Measurements from ENCODE around the gene ZNF8.

Gene ZNF8

GRCh38 chr19:58351558-58351878, 72.8 kb downstream of the ZNF8 start:
- Histone ChIP-seq H3K36me3 (replicated peaks; ENCODE audit: insufficient read depth, low read length) (no peaks in the 10 kb centered on the region), H3F3A (ENCODE audit: insufficient read depth, low read length) (no peaks in the 10 kb centered on the region), H3K79me2 (ENCODE audit: low read length) (no peaks in the 10 kb centered on the region), H3K27me3 (replicated peaks; ENCODE audit: insufficient read depth, low read length) (no peaks in the 10 kb centered on the region), H2AFZ (ENCODE audit: low read length) (no peak overlapping the region), H3K4me1 (ENCODE audit: low read length) (no peaks in the 10 kb centered on the region), H3K9me3 (replicated peaks; ENCODE audit: insufficient read depth, low read length) (no peaks in the 10 kb centered on the region), H3K4me3 (ENCODE audit: low read length) (no peak overlapping the region), H3K27ac (ENCODE audit: low read length) (no peak overlapping the region), H3K9ac (ENCODE audit: low read length) (no peak overlapping the region), H4K20me1 (ENCODE audit: insufficient read depth, low read length) (no peaks in the 10 kb centered on the region), H3K4me2 (ENCODE audit: low read depth, low read length) (no peak overlapping the region), H3K9me2 (replicated peaks; ENCODE audit: insufficient read depth, low read length) (no peaks in the 10 kb centered on the region)
- no peak for DNase-seq
- TF ChIP-seq CTCF (IDR thresholded peaks at IDR 0.05; ENCODE audit: low read length) (no peak), EZH2 (optimal IDR thresholded peaks at IDR 0.05; ENCODE audit: low read depth, low read length) (no peak), EZH2phosphoT487 (IDR thresholded peaks at IDR 0.05; ENCODE audit: low read length) (no peak)

- no peak for TF ChIP-seq CTCF (IDR thresholded peaks at IDR 0.05; ENCODE audit: low read length)
- TF ChIP-seq EZH2phosphoT487 (IDR thresholded peaks at IDR 0.05; ENCODE audit: low read length): no peak
- no peak for TF ChIP-seq EZH2 (optimal IDR thresholded peaks at IDR 0.05; ENCODE audit: low read depth, low read length)
- Histone ChIP-seq H3K9me2 (replicated peaks; ENCODE audit: insufficient read depth, low read length) (no peaks in the 10 kb centered on the region), H3K36me3 (replicated peaks; ENCODE audit: insufficient read depth, low read length) (no peaks in the 10 kb centered on the region), H3F3A (ENCODE audit: insufficient read depth, low read length) (no peaks in the 10 kb centered on the region), H4K20me1 (ENCODE audit: insufficient read depth, low read length) (no peaks in the 10 kb centered on the region), H3K4me1 (ENCODE audit: low read length) (no peaks in the 10 kb centered on the region), H3K4me2 (ENCODE audit: low read depth, low read length) (no peak overlapping the region), H3K27ac (ENCODE audit: low read length) (no peak overlapping the region), H3K4me3 (ENCODE audit: low read length) (no peak overlapping the region), H3K79me2 (ENCODE audit: low read length) (no peaks in the 10 kb centered on the region), H3K27me3 (replicated peaks; ENCODE audit: insufficient read depth, low read length) (no peaks in the 10 kb centered on the region), H3K9me3 (replicated peaks; ENCODE audit: insufficient read depth, low read length) (no peaks in the 10 kb centered on the region), H3K9ac (ENCODE audit: low read length) (no peak overlapping the region), H2AFZ (ENCODE audit: low read length) (no peak overlapping the region)
- DNase-seq: no peak
Measured at GRCh38 chr19:58351990-58352755, 73.4 kb downstream of the ZNF8 start.
